CD14-positive monocyte (primary cell): ENCODE measurements around the gene LEMD1. TPM values are rescaled to one million over a fixed set of nuclear protein-coding genes. Genes with fewer than 3 reads are reported as not detected.
A peak's percentile ranks its signal among the peaks of the same experiment; 100 is the strongest.

Experiments used
- DNase-seq, 3 donors: peaks; one replicate each; pipeline ENCODE4 v3.0.0-alpha.2; 2011 to 2022
- H2AFZ ChIP-seq: 2 replicates; pipeline ENCODE4 v1.6.0; 2012; ENCODE audit warnings: mild to moderate bottlenecking, low read depth, low read length, inconsistent platforms; ENCODE audit not compliant: insufficient read depth, poor library complexity, severe bottlenecking
- H3K27ac ChIP-seq, 2 donors: 1 replicate in 1 of 2; 2 replicates in 1 of 2; pipeline ENCODE4 v1.5.1; 2012 to 2013; ENCODE audit warnings: low read length in 2 of 2, control low read depth in 1 of 2, inconsistent platforms in 1 of 2, low read depth in 1 of 2, mild to moderate bottlenecking in 1 of 2
- H3K27me3 ChIP-seq, 2 donors: one replicate each; pipeline versions ENCODE4 v1.6.0 to v1.6.1; 2011 to 2013; ENCODE audit warnings: low read length in 2 of 2; ENCODE audit not compliant: control insufficient read depth in 2 of 2, insufficient read depth in 2 of 2
- H3K36me3 ChIP-seq, 2 donors: replicated peaks in 1 of 2; 1 replicate in 1 of 2; 2 replicates in 1 of 2; pipeline versions ENCODE4 v1.5.1 to v1.6.1; 2012 to 2013; ENCODE audit warnings: low read length in 2 of 2, control low read depth in 1 of 2, inconsistent platforms in 1 of 2, mild to moderate bottlenecking in 1 of 2; ENCODE audit not compliant: insufficient read depth in 2 of 2, control insufficient read depth in 1 of 2
- H3K4me1 ChIP-seq, 2 donors: 1 replicate in 1 of 2; 2 replicates in 1 of 2; pipeline versions ENCODE4 v1.5.1 to v1.6.1; 2012 to 2013; ENCODE audit warnings: low read length in 2 of 2, control low read depth in 1 of 2, inconsistent platforms in 1 of 2, mild to moderate bottlenecking in 1 of 2, moderate library complexity in 1 of 2; ENCODE audit not compliant: insufficient read depth in 2 of 2, control insufficient read depth in 1 of 2
- H3K4me2 ChIP-seq: replicated peaks from 2 replicates; pipeline ENCODE3; 2012; ENCODE audit warnings: low read length, moderate library complexity, mild to moderate bottlenecking; ENCODE audit not compliant: poor library complexity, severe bottlenecking; ENCODE audit errors: extremely low read depth
- H3K4me3 ChIP-seq, 3 experiments: fragments of 200-600 bp in 1 of 3; sonication (generic) in 1 of 3; replicated peaks in 1 of 3; 1 replicate in 2 of 3; 2 replicates in 1 of 3; pipeline ENCODE4 v1.5.1; 2011 to 2013; ENCODE audit warnings: low read length in 3 of 3, mild to moderate bottlenecking in 3 of 3, control low read depth in 2 of 3, low read depth in 2 of 3, inconsistent platforms in 1 of 3, moderate library complexity in 1 of 3
- H3K79me2 ChIP-seq: 2 replicates; pipeline ENCODE4 v1.6.0; 2012; ENCODE audit warnings: mild to moderate bottlenecking, control low read depth, inconsistent platforms, low read length, moderate library complexity; ENCODE audit not compliant: insufficient read depth
- H3K9ac ChIP-seq: 2 replicates; pipeline ENCODE4 v1.6.0; 2017; ENCODE audit warnings: low read length, mild to moderate bottlenecking; ENCODE audit not compliant: insufficient read depth, poor library complexity, severe bottlenecking
- H3K9me3 ChIP-seq, 2 donors: replicated peaks in 1 of 2; 1 replicate in 1 of 2; 2 replicates in 1 of 2; pipeline versions ENCODE4 v1.5.1 to v1.6.1; 2012 to 2013; ENCODE audit warnings: low read length in 2 of 2, control low read depth in 1 of 2; ENCODE audit not compliant: control insufficient read depth in 1 of 2, insufficient read depth in 1 of 2
- H4K20me1 ChIP-seq: 2 replicates; pipeline ENCODE4 v1.6.0; 2012; ENCODE audit warnings: mild to moderate bottlenecking, low read length, control low read depth, moderate library complexity; ENCODE audit not compliant: insufficient read depth
- H3K27ac Mint-ChIP-seq, 7 donors: one replicate each; pipeline ENCODE4 v1.8.0; 2020; ENCODE audit warnings: mild to moderate bottlenecking in 7 of 7, mixed read lengths in 7 of 7, moderate library complexity in 6 of 7, inconsistent platforms in 2 of 7
- H3K27me3 Mint-ChIP-seq, 3 donors: one replicate each; pipeline ENCODE4 v1.8.0; 2021 to 2022; ENCODE audit warnings: low read depth in 3 of 3, mild to moderate bottlenecking in 3 of 3, mixed read lengths in 3 of 3, moderate library complexity in 3 of 3, inconsistent platforms in 1 of 3
- H3K36me3 Mint-ChIP-seq, 2 donors: one replicate each; pipeline ENCODE4 v1.8.0; 2020; ENCODE audit warnings: mixed read lengths in 2 of 2, inconsistent platforms in 1 of 2, mild to moderate bottlenecking in 1 of 2
- H3K4me1 Mint-ChIP-seq: one replicate; pipeline ENCODE4 v1.8.0; 2020; ENCODE audit warnings: mild to moderate bottlenecking, mixed read lengths
- H3K4me3 Mint-ChIP-seq, 2 donors: one replicate each; pipeline ENCODE4 v1.8.0; 2020; ENCODE audit warnings: mild to moderate bottlenecking in 2 of 2, mixed read lengths in 2 of 2, moderate library complexity in 1 of 2
- H3K9me3 Mint-ChIP-seq, 7 donors: one replicate each; pipeline ENCODE4 v1.8.0; 2020 to 2022; ENCODE audit warnings: mixed read lengths in 7 of 7, mild to moderate bottlenecking in 6 of 7, moderate library complexity in 6 of 7, inconsistent platforms in 2 of 7
- CTCF ChIP-seq: fragments of 200-600 bp; IDR thresholded peaks from one replicate; pipeline ENCODE4 v1.8.0; 2022; ENCODE audit warnings: antibody characterized with exemption, mild to moderate bottlenecking
- WGBS: methylation state at CpG from one replicate; pipeline ENCODE4 v1.1.5; 2013; ENCODE audit warnings: missing lambda C conversion rate; ENCODE audit not compliant: insufficient coverage; 5-methylcytosine and 5-hydroxymethylcytosine counted together
- intact Hi-C, 2 donors: fragments of 100-400 bp; cut with micrococcal nuclease; formaldehyde crosslinking; loops; one replicate each; pipeline versions ENCODE4 v1.15.0 to v1.15.1; 2023
- polyA plus RNA-seq, 3 donors: library from polyadenylated mRNA; depleted of rRNA in 1 of 3; unstranded in 2 of 3; stranded (reverse) in 1 of 3; fragments of 300-500 nt in 2 of 3; fragments of >200 nt in 1 of 3; fragmentation: Illumina TruSeq in 2 of 3; gene quantifications; 1 replicate in 2 of 3; 2 replicates in 1 of 3; pipeline ENCODE4 v1.2.3, GENCODE V29; 2012 to 2021

The LEMD1 gene
- polyA plus RNA-seq, 3 donors = not detected

DNA sequence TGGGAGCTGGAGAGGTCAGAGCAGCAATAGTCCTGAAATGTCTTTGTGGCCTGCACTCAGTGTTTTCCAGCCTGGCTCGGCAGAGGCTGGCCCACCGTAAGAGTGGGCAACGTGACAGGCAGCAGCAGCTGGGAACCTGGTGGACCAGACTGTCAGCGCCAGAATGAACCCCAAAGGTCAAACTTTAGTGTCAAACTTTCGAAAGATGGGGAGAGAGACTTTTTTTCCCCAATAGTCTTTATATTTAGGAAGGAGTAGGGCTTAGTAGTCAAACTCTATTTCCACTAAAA is 23.7 kb upstream of the LEMD1 start:
- Mint-ChIP-seq H3K4me3 (no peak overlapping the region), H3K4me1 (peaks cover 14% of the 10 kb centered on the region), H3K36me3 (no peaks in the 10 kb centered on the region), H3K27ac (no peak overlapping the region), H3K9me3 (peaks cover 0 to 2% (median 0%) of the 10 kb centered on the region in 7 donors), H3K27me3 (peaks cover 27 to 50% (median 28%) of the 10 kb centered on the region in 3 donors)
- H2AFZ ChIP-seq = no peak overlapping the region
- no peak overlapping the region for H3K4me3 ChIP-seq
- DNase-seq = no peak
- peaks cover 0 to 25% of the 10 kb centered on the region in 2 donors for H3K27me3 ChIP-seq
- H3K4me1 ChIP-seq = peaks cover 12 to 16% of the 10 kb centered on the region in 2 donors
- no peaks in the 10 kb centered on the region for H3K79me2 ChIP-seq
- 79% methylated on average over 2 of the region's 5 CpGs for WGBS
- H3K36me3 ChIP-seq = no peaks in the 10 kb centered on the region
- no peaks in the 10 kb centered on the region for H4K20me1 ChIP-seq
- no peak for TF ChIP-seq CTCF
- intact Hi-C loops = no loop called here
- H3K4me2 ChIP-seq = no peak overlapping the region
- H3K27ac ChIP-seq = no peak overlapping the region
- H3K9ac ChIP-seq = no peak overlapping the region
- no peaks in the 10 kb centered on the region for H3K9me3 ChIP-seq

- no peaks in the 10 kb centered on the region for H3K9me3 ChIP-seq
- no peak overlapping the region for H2AFZ ChIP-seq
- WGBS = 27% methylated on average over 4 of the region's 18 CpGs
- H4K20me1 ChIP-seq = no peaks in the 10 kb centered on the region
- no peaks in the 10 kb centered on the region for H3K36me3 Mint-ChIP-seq
- H3K27me3 ChIP-seq = peaks cover 0 to 23% of the 10 kb centered on the region in 2 donors
- H3K4me3 Mint-ChIP-seq = peak overlapping the region in 1 of 2 donors; percentile 26
- no peak overlapping the region for H3K4me3 ChIP-seq
- peaks cover 28 to 51% (median 29%) of the 10 kb centered on the region in 3 donors for H3K27me3 Mint-ChIP-seq
- peaks cover 17 to 21% of the 10 kb centered on the region in 2 donors for H3K4me1 ChIP-seq
- H3K9me3 Mint-ChIP-seq = peaks cover 0 to 2% (median 0%) of the 10 kb centered on the region in 7 donors
- H3K9ac ChIP-seq = no peak overlapping the region
- no peak overlapping the region for H3K4me2 ChIP-seq
- no peaks in the 10 kb centered on the region for H3K79me2 ChIP-seq
- intact Hi-C loops = no loop called here
- no peak overlapping the region for H3K27ac ChIP-seq
- no peak for DNase-seq
- peaks cover 18% of the 10 kb centered on the region for H3K4me1 Mint-ChIP-seq
- H3K27ac Mint-ChIP-seq = no peak overlapping the region
- no peak for TF ChIP-seq CTCF
- H3K36me3 ChIP-seq = no peaks in the 10 kb centered on the region
Observed at GRCh38 chr1:205444931-205445645, 23.2 kb upstream of the LEMD1 start.
